OCI-LY3 (cell line): ENCODE data around the gene IGF2.

ENCODE experiments used
- EZH2phosphoT487 ChIP-seq: fragments of 200-600 bp; shearing (Covaris generic); IDR thresholded peaks from 2 replicates; pipeline ENCODE4 v1.6.1; 2018; ENCODE audit warnings: antibody characterized with exemption, mixed run types, low read depth
- TF ChIP-seq, protein P1 (sequence below): fragments of 200-600, 300-600 bp; sonication (generic); IDR thresholded peaks from 2 replicates; pipeline ENCODE4 v1.5.1; 2014; ENCODE audit warnings: antibody characterized with exemption, low read length, low read depth

- TF ChIP-seq, protein P1, sequence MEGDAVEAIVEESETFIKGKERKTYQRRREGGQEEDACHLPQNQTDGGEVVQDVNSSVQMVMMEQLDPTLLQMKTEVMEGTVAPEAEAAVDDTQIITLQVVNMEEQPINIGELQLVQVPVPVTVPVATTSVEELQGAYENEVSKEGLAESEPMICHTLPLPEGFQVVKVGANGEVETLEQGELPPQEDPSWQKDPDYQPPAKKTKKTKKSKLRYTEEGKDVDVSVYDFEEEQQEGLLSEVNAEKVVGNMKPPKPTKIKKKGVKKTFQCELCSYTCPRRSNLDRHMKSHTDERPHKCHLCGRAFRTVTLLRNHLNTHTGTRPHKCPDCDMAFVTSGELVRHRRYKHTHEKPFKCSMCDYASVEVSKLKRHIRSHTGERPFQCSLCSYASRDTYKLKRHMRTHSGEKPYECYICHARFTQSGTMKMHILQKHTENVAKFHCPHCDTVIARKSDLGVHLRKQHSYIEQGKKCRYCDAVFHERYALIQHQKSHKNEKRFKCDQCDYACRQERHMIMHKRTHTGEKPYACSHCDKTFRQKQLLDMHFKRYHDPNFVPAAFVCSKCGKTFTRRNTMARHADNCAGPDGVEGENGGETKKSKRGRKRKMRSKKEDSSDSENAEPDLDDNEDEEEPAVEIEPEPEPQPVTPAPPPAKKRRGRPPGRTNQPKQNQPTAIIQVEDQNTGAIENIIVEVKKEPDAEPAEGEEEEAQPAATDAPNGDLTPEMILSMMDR = no peak
- no peak for TF ChIP-seq EZH2phosphoT487
Measured at GRCh38 chr11:2164861-2165555, 25.8 kb upstream of the IGF2 start.
